Thymus (tissue), 11 donors: Measurements from ENCODE around the gene EHMT2. TPM values are rescaled to one million over a fixed set of nuclear protein-coding genes. Genes with fewer than 3 reads are reported as not detected.
"Not testable (repeated sequence)": the region's sequence is repeated elsewhere in the genome, so short reads cannot be mapped to it uniquely, and the experiment has no call there.

Source experiments
- DNase-seq, 9 donors: peaks; one replicate each; pipeline ENCODE4 v3.0.0-alpha.2; 2013; ENCODE audit warnings: low spot score in 9 of 9, low read depth in 6 of 9, missing footprints in 1 of 9
- H3K27ac ChIP-seq, 2 donors: one replicate each; pipeline ENCODE4 v1.5.1; 2013; ENCODE audit warnings: control low read depth in 1 of 2, low read depth in 1 of 2, low read length in 1 of 2, mild to moderate bottlenecking in 1 of 2, moderate library complexity in 1 of 2
- H3K27me3 ChIP-seq, 2 donors: one replicate each; pipeline ENCODE4 v1.5.1; 2013; ENCODE audit warnings: low read length in 1 of 2; ENCODE audit not compliant: control insufficient read depth in 2 of 2, insufficient read depth in 1 of 2
- H3K36me3 ChIP-seq, 2 donors: one replicate each; pipeline ENCODE4 v1.5.1; 2013; ENCODE audit warnings: low read length in 1 of 2, mild to moderate bottlenecking in 1 of 2, moderate library complexity in 1 of 2; ENCODE audit not compliant: control insufficient read depth in 2 of 2, insufficient read depth in 2 of 2
- H3K4me1 ChIP-seq, 2 donors: one replicate each; pipeline ENCODE4 v1.5.1; 2013; ENCODE audit warnings: low read length in 2 of 2; ENCODE audit not compliant: control insufficient read depth in 2 of 2, insufficient read depth in 2 of 2
- H3K4me3 ChIP-seq, 2 donors: one replicate each; pipeline ENCODE4 v1.5.1; 2013; ENCODE audit warnings: low read length in 2 of 2, control low read depth in 1 of 2, mild to moderate bottlenecking in 1 of 2
- H3K9me3 ChIP-seq, 2 donors: one replicate each; pipeline ENCODE4 v1.5.1; 2013; ENCODE audit warnings: low read length in 1 of 2, mild to moderate bottlenecking in 1 of 2; ENCODE audit not compliant: control insufficient read depth in 2 of 2, insufficient read depth in 1 of 2
- whole genome bisulfite sequencing: extraction: QIAGEN DNeasy Blood & Tissue Kit; methylation state at CpG from one replicate; pipeline ENCODE4 v1.1.7; 2013; 5-methylcytosine and 5-hydroxymethylcytosine counted together
- polyA plus RNA-seq: library from polyadenylated mRNA; stranded (reverse); fragments of 200-250 nt; gene quantifications from one replicate; pipeline ENCODE4 v1.2.3, GENCODE V29; 2013
- total RNA-seq: library from RNA; stranded (reverse); fragments of 120-200 nt; gene quantifications from one replicate; pipeline ENCODE4 v1.2.4, GENCODE V29; 2013
- donor health status: healthy.

The EHMT2 gene
- total and polyA plus RNA-seq, 2 donors = 35.0 to 60.1 TPM

GRCh38 chr6:31847276-31847978, 50.1 kb downstream of the EHMT2 start:
- WGBS = over 99% methylated on average over 2 of the region's 2 CpGs
- Histone ChIP-seq H3K36me3 (peaks cover 0 to 5% of the 10 kb centered on the region in 2 donors), H3K27ac (no peak overlapping the region), H3K27me3 (no peaks in the 10 kb centered on the region), H3K4me1 (no peaks in the 10 kb centered on the region), H3K4me3 (no peak overlapping the region), H3K9me3 (peaks cover 0 to 5% of the 10 kb centered on the region in 2 donors)
- DNase-seq = no peak

GRCh38 chr6:31844507-31844906, 53.0 kb downstream of the EHMT2 start:
- DNase-seq = no peak
- no peak overlapping the region for H3K27ac ChIP-seq
- H3K9me3 ChIP-seq = no peaks in the 10 kb centered on the region
- H3K27me3 ChIP-seq = no peaks in the 10 kb centered on the region
- H3K36me3 ChIP-seq = peaks cover 19 to 20% of the 10 kb centered on the region in 2 donors
- H3K4me3 ChIP-seq = no peak overlapping the region
- H3K4me1 ChIP-seq = peaks cover 0 to 2% of the 10 kb centered on the region in 2 donors
- over 99% methylated on average over 3 of the region's 3 CpGs for WGBS

- H3K27ac ChIP-seq = no peak overlapping the region
- H3K9me3 ChIP-seq = no peaks in the 10 kb centered on the region
- H3K27me3 ChIP-seq = no peaks in the 10 kb centered on the region
- no peak overlapping the region for H3K4me3 ChIP-seq
- H3K36me3 ChIP-seq = peaks cover 44% of the 10 kb centered on the region in 2 donors
- WGBS = 97% methylated on average over 9 of the region's 9 CpGs
- no peak for DNase-seq
- peaks cover 15 to 20% of the 10 kb centered on the region in 2 donors for H3K4me1 ChIP-seq
Measured at GRCh38 chr6:31842053-31842452, 55.4 kb downstream of the EHMT2 start.

- 97% methylated on average over 8 of the region's 8 CpGs for WGBS
- not testable (repeated sequence) for H3K4me3 ChIP-seq, DNase-seq, H3K27me3 ChIP-seq, H3K9me3 ChIP-seq
- Histone ChIP-seq H3K4me1 (peaks cover 24 to 35% of the 10 kb centered on the region in 2 donors), H3K36me3 (peaks cover 44 to 54% of the 10 kb centered on the region in 2 donors), H3K27ac (peak overlapping the region in 1 of 2 donors; percentile 31)
Measured at GRCh38 chr6:31839779-31840126, 57.7 kb downstream of the EHMT2 start.

DNA sequence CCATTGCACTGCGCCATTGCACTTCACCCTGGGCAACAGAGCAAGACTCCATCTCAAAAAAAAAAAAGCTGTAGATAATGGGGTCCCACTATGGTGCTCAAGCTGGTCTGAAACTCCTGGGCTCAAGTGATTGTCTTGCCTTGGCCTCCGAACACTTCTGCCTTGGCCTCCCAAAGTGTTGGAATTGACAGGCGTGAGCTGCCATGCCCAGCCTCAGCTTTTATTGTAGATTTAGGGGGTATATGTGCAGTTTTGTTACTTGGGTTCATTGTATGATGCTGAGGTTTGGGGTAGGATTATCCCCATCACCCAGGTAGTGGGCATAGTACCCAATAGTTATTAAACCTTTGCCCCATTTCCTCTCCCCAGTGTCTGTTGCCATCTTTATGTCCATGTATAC, 58.5 kb downstream of the EHMT2 start:
- Histone ChIP-seq H3K27me3 (no peaks in the 10 kb centered on the region), H3K4me1 (peaks cover 24 to 39% of the 10 kb centered on the region in 2 donors), H3K36me3 (peaks cover 39 to 54% of the 10 kb centered on the region in 2 donors), H3K4me3 (no peak overlapping the region), H3K27ac (no peak overlapping the region), H3K9me3 (no peaks in the 10 kb centered on the region)
- WGBS = 97% methylated on average over 3 of the region's 3 CpGs
- no peak for DNase-seq

DNA sequence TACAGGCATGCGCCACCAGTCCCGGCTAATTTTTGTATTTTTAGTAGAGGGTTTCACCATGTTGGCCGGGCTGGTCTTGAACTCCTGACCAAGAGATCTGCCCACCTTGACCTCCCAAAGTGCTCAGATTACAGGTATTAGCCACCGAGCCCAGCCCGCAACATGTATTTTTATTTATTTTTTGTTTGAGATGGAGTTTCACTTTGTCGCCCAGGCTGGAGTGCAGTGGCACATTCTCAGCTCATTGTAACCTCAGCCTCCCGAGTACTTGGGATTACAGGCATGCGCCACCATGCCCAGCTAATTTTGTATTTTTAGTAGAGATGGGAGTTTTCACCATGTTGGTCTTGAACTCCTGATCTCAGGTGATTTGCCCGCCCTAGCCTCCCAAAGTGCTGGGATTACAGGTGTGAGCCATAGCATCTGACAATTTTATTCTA, 59.4 kb downstream of the EHMT2 start:
- Histone ChIP-seq H3K4me1 (peaks cover 24 to 44% of the 10 kb centered on the region in 2 donors), H3K4me3 (peak overlapping the region in 1 of 2 donors; percentile 97), H3K36me3 (peaks cover 39 to 54% of the 10 kb centered on the region in 2 donors)
- H3K27ac ChIP-seq, DNase-seq, H3K9me3 ChIP-seq, H3K27me3 ChIP-seq: not testable (repeated sequence)
- 93% methylated on average over 9 of the region's 9 CpGs for WGBS

DNA sequence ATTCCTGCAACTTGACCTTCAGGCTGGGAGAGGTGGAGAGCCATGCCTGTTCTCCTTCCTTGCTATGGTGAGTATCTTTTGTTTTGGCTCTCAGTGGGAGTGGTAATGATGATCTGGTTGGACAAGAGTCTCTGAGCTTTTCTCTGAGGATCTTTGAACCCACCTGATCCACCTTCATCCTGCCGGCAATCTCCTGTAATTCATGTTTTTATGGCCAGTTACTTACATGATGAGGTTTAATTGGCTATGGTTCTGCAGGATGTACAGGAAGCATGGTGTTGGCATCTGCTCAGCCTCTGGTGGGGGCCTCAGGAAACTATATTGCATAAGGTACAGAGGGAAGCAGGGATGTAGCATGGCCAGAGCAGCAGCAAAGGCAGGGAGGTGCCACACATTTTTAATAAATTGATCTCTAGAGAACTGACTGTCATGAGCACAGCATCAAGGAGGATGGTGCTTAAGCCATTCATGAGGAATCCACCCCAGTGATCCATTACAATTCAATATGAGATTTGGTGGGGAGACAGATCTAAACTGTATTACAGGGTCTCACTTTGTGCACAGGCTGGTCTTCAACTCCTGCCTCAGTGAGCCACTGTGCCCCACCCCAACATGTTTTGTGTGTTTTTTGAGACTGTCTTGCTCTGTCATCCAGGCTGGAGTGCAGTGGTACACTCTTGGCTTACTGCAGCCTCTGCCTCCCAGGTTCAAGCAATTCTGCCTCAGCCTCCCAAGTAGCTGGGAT, 60.0 kb downstream of the EHMT2 start:
- Histone ChIP-seq H3K27me3 (no peaks in the 10 kb centered on the region), H3K36me3 (peaks cover 39 to 54% of the 10 kb centered on the region in 2 donors), H3K4me1 (peaks cover 24 to 44% of the 10 kb centered on the region in 2 donors), H3K27ac (peak overlapping the region in 1 of 2 donors; percentile 8), H3K4me3 (peak overlapping the region; percentile 59 to 97), H3K9me3 (no peaks in the 10 kb centered on the region)
- 7% methylated on average over 1 of the region's 1 CpG for WGBS
- DNase-seq = no peak

DNA sequence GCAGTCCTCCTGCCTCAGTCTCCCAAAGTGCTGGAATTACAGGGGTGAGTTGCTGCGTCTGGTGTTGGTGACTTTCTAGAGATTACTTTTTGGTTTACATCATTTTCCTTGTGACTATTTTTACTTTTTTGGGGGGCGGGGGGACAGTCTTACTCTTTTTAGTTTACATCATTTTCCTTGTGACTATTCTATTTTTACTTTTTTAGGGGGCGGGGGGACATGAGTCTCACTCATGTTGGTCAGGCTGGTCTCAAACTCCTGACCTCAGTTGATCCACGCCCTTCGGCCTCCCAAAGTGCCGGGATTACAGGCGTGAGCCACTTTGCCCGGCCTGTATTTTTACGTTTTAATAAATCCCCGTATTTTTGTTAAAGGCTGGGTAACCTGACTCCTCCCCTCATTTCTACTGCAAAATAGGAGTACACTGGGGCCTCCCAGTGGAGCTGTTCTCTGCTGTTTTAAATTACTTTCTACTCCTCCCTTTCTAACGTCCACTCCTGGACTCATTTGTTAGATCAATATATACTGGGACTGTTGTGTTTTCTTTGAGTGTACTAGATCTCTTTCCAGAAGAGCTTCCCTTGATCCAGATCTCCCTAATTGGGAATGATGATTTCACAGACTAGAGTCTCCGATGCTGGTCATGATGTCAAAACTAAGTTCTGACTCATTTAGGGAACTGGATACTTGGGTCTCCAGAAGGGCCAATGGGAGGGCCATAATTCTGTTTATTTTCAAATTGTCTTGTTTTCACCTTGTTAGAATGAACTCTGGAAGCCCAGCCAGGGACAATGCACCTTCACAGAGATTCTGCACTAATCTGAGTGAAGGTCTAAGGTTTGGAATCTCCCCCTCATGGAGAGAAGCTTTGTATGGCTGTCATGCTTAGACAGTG, 60.8 kb downstream of the EHMT2 start:
- H3K4me1 ChIP-seq = peaks cover 24 to 44% of the 10 kb centered on the region in 2 donors
- no peaks in the 10 kb centered on the region for H3K27me3 ChIP-seq
- no peaks in the 10 kb centered on the region for H3K9me3 ChIP-seq
- no peak for DNase-seq
- H3K36me3 ChIP-seq = peaks cover 39 to 54% of the 10 kb centered on the region in 2 donors
- WGBS = 24% methylated on average over 12 of the region's 12 CpGs
- peak overlapping the region in 1 of 2 donors; percentile 62 for H3K27ac ChIP-seq
- peak overlapping the region; percentile 59 to 97 for H3K4me3 ChIP-seq
